Osteoblast (primary cell): ENCODE measurements around the gene DSC1. TPM values are rescaled to one million over a fixed set of nuclear protein-coding genes. Genes with fewer than 3 reads are reported as not detected.

ENCODE experiments used
- DNase-seq: peaks from one replicate; pipeline ENCODE4 v3.0.0; 2011; ENCODE audit warnings: low spot score, mixed read lengths; ENCODE audit not compliant: insufficient read length; ENCODE audit errors: missing footprints
- H2AFZ ChIP-seq: 2 replicates; pipeline ENCODE4 v1.6.0; 2011; ENCODE audit warnings: mild to moderate bottlenecking, low read length
- H3K27ac ChIP-seq: 2 replicates; pipeline ENCODE4 v1.5.1; 2011; ENCODE audit warnings: mild to moderate bottlenecking, low read depth, low read length, moderate library complexity
- H3K27me3 ChIP-seq: 2 replicates; pipeline ENCODE4 v1.6.0; 2012; ENCODE audit warnings: mild to moderate bottlenecking, control low read depth, inconsistent platforms, low read length, moderate library complexity; ENCODE audit not compliant: insufficient read depth
- H3K36me3 ChIP-seq: 2 replicates; pipeline ENCODE4 v1.5.1; 2011; ENCODE audit warnings: mild to moderate bottlenecking, low read length, control low read depth, moderate library complexity; ENCODE audit not compliant: insufficient read depth
- H3K4me1 ChIP-seq: 2 replicates; pipeline ENCODE4 v1.5.1; 2011; ENCODE audit warnings: mild to moderate bottlenecking, low read length, control low read depth, moderate library complexity; ENCODE audit not compliant: insufficient read depth
- H3K4me2 ChIP-seq: 2 replicates; pipeline ENCODE4 v1.6.0; 2011; ENCODE audit warnings: mild to moderate bottlenecking, low read length; ENCODE audit not compliant: insufficient read depth
- H3K4me3 ChIP-seq: fragments of 200-600 bp; sonication (generic); 3 replicates; pipeline ENCODE4 v1.5.1; 2012; ENCODE audit warnings: mild to moderate bottlenecking, low read length, inconsistent platforms; ENCODE audit not compliant: insufficient read depth
- H3K79me2 ChIP-seq: 2 replicates; pipeline ENCODE4 v1.6.0; 2012; ENCODE audit warnings: mild to moderate bottlenecking, low read length, control low read depth, inconsistent platforms; ENCODE audit not compliant: insufficient read depth
- H3K9me3 ChIP-seq: 2 replicates; pipeline ENCODE4 v1.5.1; 2011; ENCODE audit warnings: low read depth, low read length, control low read depth
- H4K20me1 ChIP-seq: 2 replicates; pipeline ENCODE4 v1.6.0; 2012; ENCODE audit warnings: mild to moderate bottlenecking, low read length, control low read depth; ENCODE audit not compliant: insufficient read depth
- total RNA-seq: library from RNA; depleted of rRNA; stranded (reverse); fragments of >200 nt; gene quantifications from 2 replicates; pipeline ENCODE4 v1.2.3, GENCODE V29; 2012
- TF ChIP-seq, protein P1 (sequence below): IDR thresholded peaks from 2 replicates; pipeline ENCODE4 v1.5.1; 2011; ENCODE audit warnings: mild to moderate bottlenecking, low read depth, low read length, moderate library complexity; ENCODE audit errors: extremely low read depth

Gene DSC1
- total RNA-seq, 1 donor = not detected

- TF ChIP-seq, protein P1, sequence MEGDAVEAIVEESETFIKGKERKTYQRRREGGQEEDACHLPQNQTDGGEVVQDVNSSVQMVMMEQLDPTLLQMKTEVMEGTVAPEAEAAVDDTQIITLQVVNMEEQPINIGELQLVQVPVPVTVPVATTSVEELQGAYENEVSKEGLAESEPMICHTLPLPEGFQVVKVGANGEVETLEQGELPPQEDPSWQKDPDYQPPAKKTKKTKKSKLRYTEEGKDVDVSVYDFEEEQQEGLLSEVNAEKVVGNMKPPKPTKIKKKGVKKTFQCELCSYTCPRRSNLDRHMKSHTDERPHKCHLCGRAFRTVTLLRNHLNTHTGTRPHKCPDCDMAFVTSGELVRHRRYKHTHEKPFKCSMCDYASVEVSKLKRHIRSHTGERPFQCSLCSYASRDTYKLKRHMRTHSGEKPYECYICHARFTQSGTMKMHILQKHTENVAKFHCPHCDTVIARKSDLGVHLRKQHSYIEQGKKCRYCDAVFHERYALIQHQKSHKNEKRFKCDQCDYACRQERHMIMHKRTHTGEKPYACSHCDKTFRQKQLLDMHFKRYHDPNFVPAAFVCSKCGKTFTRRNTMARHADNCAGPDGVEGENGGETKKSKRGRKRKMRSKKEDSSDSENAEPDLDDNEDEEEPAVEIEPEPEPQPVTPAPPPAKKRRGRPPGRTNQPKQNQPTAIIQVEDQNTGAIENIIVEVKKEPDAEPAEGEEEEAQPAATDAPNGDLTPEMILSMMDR = no peak
- no peak for DNase-seq
- H3K9me3 ChIP-seq = no peaks in the 10 kb centered on the region
These were observed 71.3 kb downstream of the DSC1 start for GRCh38 chr18:31091350-31091749.

GRCh38 chr18:31088532-31088931, 74.1 kb downstream of the DSC1 start:
- H3K79me2 ChIP-seq = no peaks in the 10 kb centered on the region
- no peak for DNase-seq
- no peaks in the 10 kb centered on the region for H3K4me1 ChIP-seq
- no peaks in the 10 kb centered on the region for H3K27me3 ChIP-seq
- no peak overlapping the region for H3K4me3 ChIP-seq
- no peak overlapping the region for H3K27ac ChIP-seq
- no peak overlapping the region for H3K4me2 ChIP-seq
- TF ChIP-seq, protein P1 = no peak
- no peaks in the 10 kb centered on the region for H4K20me1 ChIP-seq
- no peaks in the 10 kb centered on the region for H3K9me3 ChIP-seq
- no peaks in the 10 kb centered on the region for H3K36me3 ChIP-seq
- H2AFZ ChIP-seq = no peak overlapping the region

More at GRCh38 chr18:31091350-31091749, 71.3 kb downstream of the DSC1 start:
- Histone ChIP-seq H4K20me1 (no peaks in the 10 kb centered on the region), H3K79me2 (no peaks in the 10 kb centered on the region), H3K4me1 (no peaks in the 10 kb centered on the region), H3K36me3 (no peaks in the 10 kb centered on the region), H3K4me3 (no peak overlapping the region), H3K27me3 (no peaks in the 10 kb centered on the region), H3K4me2 (no peak overlapping the region), H3K27ac (no peak overlapping the region), H2AFZ (no peak overlapping the region)

DNA sequence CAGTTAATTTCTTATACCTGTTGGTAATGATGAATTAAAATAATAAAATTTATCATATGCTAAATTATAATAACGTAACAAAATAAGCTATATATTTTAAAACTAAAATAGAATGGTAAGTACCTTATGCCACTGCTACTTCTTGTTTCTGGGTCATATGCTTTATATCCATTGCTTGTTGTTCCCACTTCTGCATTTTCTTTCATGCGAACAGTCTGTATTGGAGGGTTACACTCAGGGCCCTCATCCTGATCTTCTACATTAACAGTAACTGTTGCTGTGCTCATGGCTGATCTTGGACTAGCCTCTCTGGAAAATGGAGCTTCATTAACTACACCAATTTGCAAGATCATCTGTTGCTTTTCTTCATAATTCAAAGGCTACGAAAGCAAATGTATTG, 82.7 kb downstream of the DSC1 start:
- Histone ChIP-seq H3K4me2 (no peak overlapping the region), H3K9me3 (no peaks in the 10 kb centered on the region), H3K4me3 (no peak overlapping the region), H3K4me1 (no peaks in the 10 kb centered on the region), H2AFZ (no peak overlapping the region), H3K27ac (no peak overlapping the region), H3K79me2 (no peaks in the 10 kb centered on the region), H3K27me3 (no peaks in the 10 kb centered on the region), H4K20me1 (no peaks in the 10 kb centered on the region), H3K36me3 (no peaks in the 10 kb centered on the region)
- no peak for DNase-seq
- TF ChIP-seq, protein P1 = no peak

Other genes with a start within 250 kb of the DSC1 start
- under 0.01 TPM in 2 replicates for gene DSC3, start 120.1 kb downstream of the DSC1 start, total RNA-seq
- under 0.01 and 0.36 TPM in 2 replicates for gene DSC2, start 60.4 kb downstream of the DSC1 start, total RNA-seq
- not detected in 2 replicates for gene DSG1, start 155.3 kb upstream of the DSC1 start, total RNA-seq
- gene DSG4, start 213.9 kb upstream of the DSC1 start, total RNA-seq = not detected in 2 replicates